Gastroesophageal sphincter (tissue), 3 donors: ENCODE results near the gene PNKP.

Experiments
- CTCF ChIP-seq, 4 experiments: fragments of 200-600 bp in 2 of 4; fragments of 450-650 bp in 2 of 4; sonication (generic) in 1 of 4; IDR thresholded peaks; one replicate each; pipeline ENCODE4 v1.5.1; 2017 to 2019; ENCODE audit warnings: antibody characterized with exemption in 4 of 4, mild to moderate bottlenecking in 2 of 4, moderate library complexity in 2 of 4
- EP300 ChIP-seq: sonication (generic); formaldehyde crosslinking; IDR thresholded peaks from one replicate; pipeline ENCODE4 v1.6.1; 2017; ENCODE audit warnings: antibody characterized with exemption, mild to moderate bottlenecking
- POLR2A ChIP-seq, 2 donors: fragments of 450-650 bp; IDR thresholded peaks; one replicate each; pipeline ENCODE4 v1.6.1; 2017; ENCODE audit warnings: antibody characterized with exemption in 2 of 2, mild to moderate bottlenecking in 2 of 2, moderate library complexity in 1 of 2
- POLR2AphosphoS5 ChIP-seq: sonication (generic); formaldehyde crosslinking; IDR thresholded peaks from one replicate; pipeline ENCODE4 v1.6.1; 2017; ENCODE audit warnings: antibody characterized with exemption

GRCh38 chr19:49869009-49869483 lies 1.7 kb upstream of the PNKP start:
- TF ChIP-seq EP300 (no peak), CTCF (IDR thresholded peaks at IDR 0.05) (no peak), POLR2A (IDR thresholded peaks at IDR 0.05) (no peak), POLR2AphosphoS5 (peak; percentile 37)
